Mammary epithelial cell (primary cell): ENCODE measurements around the gene RGS14.

Experiments
- EZH2 ChIP-seq: IDR thresholded peaks from 2 replicates; pipeline ENCODE4 v1.6.1; 2012; ENCODE audit warnings: low read length, inconsistent platforms, borderline replicate concordance
- TF ChIP-seq, protein P1 (sequence below), 2 donors: IDR thresholded peaks in 1 of 2; conservative IDR thresholded peaks in 1 of 2; 2 replicates each; pipeline ENCODE4 v1.5.1; 2011 to 2012; ENCODE audit warnings: inconsistent platforms in 2 of 2, low read length in 2 of 2, mild to moderate bottlenecking in 2 of 2, control low read depth in 1 of 2, low read depth in 1 of 2; ENCODE audit not compliant: insufficient read depth in 1 of 2; ENCODE audit errors: extremely low read depth in 1 of 2

DNA sequence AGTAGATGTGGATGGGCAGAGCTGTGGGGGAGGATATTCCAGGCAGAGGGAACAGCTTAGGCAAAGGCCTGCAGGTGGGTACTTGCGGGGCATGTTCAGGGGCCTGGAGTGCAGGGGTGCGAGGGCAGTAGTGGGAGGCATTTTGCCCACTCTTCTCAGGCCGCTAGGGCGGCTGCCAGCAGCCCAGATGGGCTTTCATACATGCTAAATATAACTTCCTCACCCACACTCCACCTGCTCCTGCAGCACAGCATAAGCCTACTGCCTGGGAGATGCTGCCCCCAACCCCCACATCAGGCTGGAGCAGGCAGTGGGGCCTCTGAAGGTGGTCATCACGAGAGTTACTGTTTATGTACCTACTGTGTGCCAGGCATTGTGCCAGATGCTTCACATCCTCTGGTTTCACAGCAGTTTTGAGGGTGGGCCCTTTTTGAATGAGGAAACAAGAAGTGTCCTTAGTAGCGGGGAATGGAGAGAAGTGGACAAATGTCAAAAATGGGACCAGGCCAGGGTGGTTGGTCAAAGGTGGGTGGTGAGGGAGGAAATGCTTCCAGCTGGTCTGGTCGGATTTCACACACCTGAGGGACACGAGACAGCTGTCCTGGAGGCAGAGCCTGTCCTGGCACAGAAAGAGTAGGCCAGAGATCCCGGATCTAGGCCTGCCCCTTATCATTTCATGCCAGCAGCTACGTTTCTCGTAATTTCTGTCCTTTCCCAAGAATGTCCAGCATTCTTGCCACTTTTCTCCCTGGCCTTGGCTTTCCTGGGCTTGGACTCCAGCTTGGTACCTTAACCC is 12.1 kb downstream of the RGS14 start:
- TF ChIP-seq, protein P1, sequence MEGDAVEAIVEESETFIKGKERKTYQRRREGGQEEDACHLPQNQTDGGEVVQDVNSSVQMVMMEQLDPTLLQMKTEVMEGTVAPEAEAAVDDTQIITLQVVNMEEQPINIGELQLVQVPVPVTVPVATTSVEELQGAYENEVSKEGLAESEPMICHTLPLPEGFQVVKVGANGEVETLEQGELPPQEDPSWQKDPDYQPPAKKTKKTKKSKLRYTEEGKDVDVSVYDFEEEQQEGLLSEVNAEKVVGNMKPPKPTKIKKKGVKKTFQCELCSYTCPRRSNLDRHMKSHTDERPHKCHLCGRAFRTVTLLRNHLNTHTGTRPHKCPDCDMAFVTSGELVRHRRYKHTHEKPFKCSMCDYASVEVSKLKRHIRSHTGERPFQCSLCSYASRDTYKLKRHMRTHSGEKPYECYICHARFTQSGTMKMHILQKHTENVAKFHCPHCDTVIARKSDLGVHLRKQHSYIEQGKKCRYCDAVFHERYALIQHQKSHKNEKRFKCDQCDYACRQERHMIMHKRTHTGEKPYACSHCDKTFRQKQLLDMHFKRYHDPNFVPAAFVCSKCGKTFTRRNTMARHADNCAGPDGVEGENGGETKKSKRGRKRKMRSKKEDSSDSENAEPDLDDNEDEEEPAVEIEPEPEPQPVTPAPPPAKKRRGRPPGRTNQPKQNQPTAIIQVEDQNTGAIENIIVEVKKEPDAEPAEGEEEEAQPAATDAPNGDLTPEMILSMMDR (conservative IDR thresholded peaks at IDR 0.05 in 1 of 2, IDR thresholded peaks at IDR 0.05 in 1 of 2; ENCODE audit: extremely low read depth in 1 of 2, insufficient read depth in 1 of 2, low read depth in 1 of 2, low read length in 2 of 2) = no peak
- no peak for TF ChIP-seq EZH2
